GM18867 (cell line): Measurements from ENCODE around the gene PTBP3.
A peak's percentile ranks its signal among the peaks of the same experiment; 100 is the strongest.
"Not testable (repeated sequence)": the region's sequence is repeated elsewhere in the genome, so short reads cannot be mapped to it uniquely, and the experiment has no call there.

Experiments
- ATAC-seq: cut with Tn5 transposase; IDR thresholded peaks from one replicate; pipeline ENCODE4 v1.9.1; 2021; ENCODE audit warnings: mild to moderate bottlenecking, moderate library complexity; ENCODE audit not compliant: unreplicated experiment

Gene PTBP3, protein sequence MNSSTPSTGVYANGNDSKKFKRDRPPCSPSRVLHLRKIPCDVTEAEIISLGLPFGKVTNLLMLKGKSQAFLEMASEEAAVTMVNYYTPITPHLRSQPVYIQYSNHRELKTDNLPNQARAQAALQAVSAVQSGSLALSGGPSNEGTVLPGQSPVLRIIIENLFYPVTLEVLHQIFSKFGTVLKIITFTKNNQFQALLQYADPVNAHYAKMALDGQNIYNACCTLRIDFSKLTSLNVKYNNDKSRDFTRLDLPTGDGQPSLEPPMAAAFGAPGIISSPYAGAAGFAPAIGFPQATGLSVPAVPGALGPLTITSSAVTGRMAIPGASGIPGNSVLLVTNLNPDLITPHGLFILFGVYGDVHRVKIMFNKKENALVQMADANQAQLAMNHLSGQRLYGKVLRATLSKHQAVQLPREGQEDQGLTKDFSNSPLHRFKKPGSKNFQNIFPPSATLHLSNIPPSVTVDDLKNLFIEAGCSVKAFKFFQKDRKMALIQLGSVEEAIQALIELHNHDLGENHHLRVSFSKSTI

DNA sequence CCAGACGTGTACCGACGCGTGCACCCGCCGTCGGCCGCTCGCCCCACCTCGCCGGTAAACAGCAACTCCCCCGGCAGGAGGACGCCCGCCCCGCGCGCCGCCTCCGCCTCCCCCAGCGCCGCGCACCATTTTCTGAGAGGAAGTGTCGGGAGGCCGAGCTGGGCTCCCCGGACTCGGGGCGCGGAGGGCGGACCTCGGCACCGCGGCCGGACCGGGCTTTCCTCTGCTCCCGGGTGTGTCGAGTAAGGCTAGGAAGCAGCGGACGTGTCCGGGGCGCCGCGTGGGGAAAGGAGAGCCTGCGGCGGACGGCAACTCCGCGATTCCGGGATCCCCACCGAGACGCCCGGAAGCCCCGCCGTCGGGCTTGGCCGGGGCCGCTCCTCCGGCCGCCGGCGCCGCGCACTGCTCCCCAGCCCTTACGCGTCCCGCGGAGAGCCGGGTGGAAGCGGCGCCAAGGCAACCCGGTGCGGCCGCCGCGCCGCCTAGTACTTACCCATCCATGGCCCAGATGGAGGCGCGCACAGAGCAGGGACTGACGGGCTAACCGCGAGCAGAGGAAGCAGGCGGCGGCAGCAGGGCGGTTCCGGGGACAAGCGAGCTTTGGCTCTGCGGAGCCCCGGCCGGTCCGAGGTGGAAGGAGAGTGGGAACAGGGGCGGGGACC is at the start of gene PTBP3:
Gene PTBP3 (minus strand): TSS at position 643 of the 662 bp plus-strand sequence. CDS start 35,754 bp downstream, outside the sequence.
- ATAC-seq, result peak; percentile 68

GRCh38 chr9:112382501-112383364 is 49.3 kb upstream of the PTBP3 start:
- no peak for ATAC-seq

- ATAC-seq, result no peak
Measured at GRCh38 chr9:112382066-112382465, 48.6 kb upstream of the PTBP3 start.

GRCh38 chr9:112380825-112381221 is 47.4 kb upstream of the PTBP3 start:
- ATAC-seq, result no peak

GRCh38 chr9:112380102-112380824 is 46.8 kb upstream of the PTBP3 start, which contains the start of gene HSDL2:
TSS of gene HSDL2 (plus strand) at chr9:112380108. CDS start at chr9:112380164, 56 bp downstream.
- ATAC-seq, result peak; percentile 34

- peak; percentile 87 for ATAC-seq
Measured at GRCh38 chr9:112379177-112380101, 46.0 kb upstream of the PTBP3 start.

GRCh38 chr9:112378328-112379176 is 45.1 kb upstream of the PTBP3 start:
- ATAC-seq, result peak; percentile 10

GRCh38 chr9:112377684-112378327 is 44.4 kb upstream of the PTBP3 start:
- no peak for ATAC-seq

GRCh38 chr9:112377087-112377486 is 43.7 kb upstream of the PTBP3 start:
- ATAC-seq, result no peak

DNA sequence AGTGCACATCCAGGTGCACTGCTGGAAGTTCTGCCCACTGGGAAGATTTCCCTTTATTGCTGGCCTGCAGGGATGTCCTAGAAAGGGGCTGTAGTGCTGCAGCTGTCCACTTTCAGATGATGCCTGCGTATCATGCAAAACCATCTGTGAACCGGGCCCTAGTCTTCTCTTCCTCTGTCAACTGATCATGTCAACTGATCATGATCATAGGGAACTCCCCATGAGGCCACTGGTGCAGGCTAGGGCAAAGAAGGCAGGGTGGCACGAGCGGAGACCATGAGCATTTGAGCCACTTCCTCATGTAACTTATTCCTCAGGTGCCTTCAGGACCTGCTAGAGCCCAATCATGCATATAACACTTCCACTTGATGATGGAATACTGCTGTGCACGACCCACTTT is 41.9 kb upstream of the PTBP3 start:
- no peak for ATAC-seq

- not testable (repeated sequence) for ATAC-seq
Measured at GRCh38 chr9:112374232-112374631, 40.8 kb upstream of the PTBP3 start.

DNA sequence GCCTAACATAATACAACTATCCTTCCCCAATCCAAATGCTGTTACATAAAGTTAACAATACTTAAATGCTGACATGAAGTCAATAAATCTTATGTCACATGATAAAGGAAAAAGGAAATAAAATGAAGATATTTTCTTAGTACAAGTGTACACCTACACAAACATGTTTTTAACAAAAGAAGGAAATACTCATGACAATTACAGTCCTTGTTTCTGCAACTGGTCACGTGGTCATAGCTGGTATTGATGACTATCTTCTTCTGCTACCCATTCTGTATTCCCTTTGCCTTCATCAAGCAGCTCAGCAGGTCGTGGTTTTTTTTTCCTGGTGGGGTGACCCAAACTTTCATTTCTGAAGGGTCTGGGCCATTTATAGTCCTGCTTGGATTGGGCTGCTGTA is 40.2 kb upstream of the PTBP3 start:
- not testable (repeated sequence) for ATAC-seq

DNA sequence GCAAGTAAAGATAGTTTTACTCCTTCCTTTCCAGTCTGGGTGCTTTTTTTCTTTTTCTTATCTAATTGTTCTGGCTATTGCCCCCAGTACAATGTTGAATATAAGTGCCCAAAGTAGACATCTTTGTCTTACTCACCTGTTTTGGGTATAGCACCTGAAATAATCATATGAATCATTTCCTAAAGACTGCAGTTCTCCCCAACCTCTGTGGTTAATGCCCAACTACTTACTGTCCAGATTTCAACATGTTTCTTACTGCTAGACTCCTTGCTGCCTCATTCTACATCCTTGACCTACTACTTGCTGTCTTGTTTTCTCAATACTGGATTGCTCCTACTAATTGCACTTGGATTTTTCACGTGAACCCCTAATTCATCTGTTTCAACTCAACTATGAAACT is 37.6 kb upstream of the PTBP3 start:
- ATAC-seq, result no peak

GRCh38 chr9:112369817-112370216 is 36.4 kb upstream of the PTBP3 start:
- ATAC-seq, result no peak

DNA sequence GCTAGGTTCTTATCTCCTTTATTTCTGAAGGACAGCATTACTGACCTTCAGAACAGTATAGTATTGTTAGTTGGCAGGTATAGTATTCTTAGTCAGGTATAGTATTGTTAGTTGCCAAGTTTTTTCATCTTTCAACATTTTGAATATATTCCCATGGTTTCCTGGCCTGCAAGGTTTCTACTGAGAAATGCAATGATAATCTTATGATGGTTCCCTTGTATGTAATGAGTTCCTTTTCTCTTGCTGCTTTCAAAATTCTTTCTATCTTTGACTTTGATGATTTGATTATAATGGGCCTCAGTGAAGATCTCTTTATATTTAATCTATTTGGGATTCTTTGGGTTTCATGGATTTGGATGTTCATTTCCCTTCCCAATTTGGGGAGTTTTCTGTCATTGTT is 34.0 kb upstream of the PTBP3 start:
- no peak for ATAC-seq

DNA sequence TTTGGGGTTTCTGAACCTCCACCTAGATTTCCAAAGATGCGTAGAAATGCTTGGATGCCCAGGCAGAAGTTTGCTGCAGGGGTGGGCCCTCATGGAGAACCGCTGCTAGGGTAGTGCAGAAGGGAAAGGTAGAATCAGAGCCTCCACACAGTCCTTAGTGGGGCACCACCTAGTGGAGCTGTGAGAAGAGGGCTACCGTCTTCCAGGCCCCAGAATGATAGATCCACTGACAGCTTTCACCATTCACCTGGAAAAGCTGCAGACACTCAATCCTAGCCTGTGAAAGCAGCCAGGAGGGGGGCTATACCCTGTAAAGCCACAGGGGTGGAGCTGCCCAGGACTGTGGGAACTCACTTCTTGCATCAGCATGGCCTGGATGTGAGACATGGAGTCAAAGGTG is 33.2 kb upstream of the PTBP3 start:
- no peak for ATAC-seq

DNA sequence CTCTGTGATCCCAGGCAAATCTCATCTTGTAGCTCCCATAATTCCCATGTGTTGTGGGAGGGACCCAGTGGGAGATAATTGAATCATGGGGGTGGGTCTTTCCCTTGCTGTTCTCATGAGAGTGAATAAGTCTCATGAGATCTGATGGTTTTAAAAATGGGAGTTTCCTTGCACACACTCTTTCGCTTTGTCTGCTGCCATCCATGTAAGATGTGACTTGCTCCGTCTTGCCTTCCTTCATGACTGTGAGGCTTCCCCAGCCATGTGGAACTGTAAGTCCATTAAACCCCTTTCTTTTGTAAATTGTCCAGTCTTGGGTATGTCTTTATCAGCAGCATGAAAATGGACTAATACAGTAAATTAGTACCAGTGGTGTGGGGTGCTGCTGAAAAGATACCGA is 31.8 kb upstream of the PTBP3 start:
- ATAC-seq, result not testable (repeated sequence)

DNA sequence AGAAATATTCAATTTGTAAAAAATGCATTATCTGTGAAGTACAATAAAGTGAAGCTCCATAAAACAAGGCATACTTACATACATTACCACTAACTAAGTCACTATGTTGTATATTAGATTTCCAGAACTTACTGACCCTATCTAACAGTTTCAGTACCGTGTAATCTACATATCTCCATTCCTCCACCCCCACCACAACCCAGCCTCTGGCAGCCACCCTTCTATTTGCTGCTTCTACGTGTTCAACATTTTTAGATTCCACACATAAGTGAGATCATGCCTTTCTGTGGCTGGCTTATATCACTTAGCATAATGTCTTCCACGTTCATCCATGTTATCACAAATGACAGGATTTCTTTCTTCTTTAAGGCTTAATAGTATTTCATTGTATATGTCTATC is 31.3 kb upstream of the PTBP3 start:
- no peak for ATAC-seq
